Memory B cell (primary cell): ENCODE results near the gene MAP3K4.

Source experiments
- ATAC-seq: fragments of 150-1000 bp; cut with Tn5 transposase; 2 replicates; pipeline ENCODE4 v1.10.0; 2021; ENCODE audit warnings: low read depth, mild to moderate bottlenecking, moderate library complexity
- DNase-seq, 2 donors: peaks; one replicate each; pipeline ENCODE4 v3.0.0; 2022; ENCODE audit warnings: low spot score in 2 of 2
- H3K27ac Mint-ChIP-seq: one replicate; pipeline ENCODE4 v1.8.0; 2022; ENCODE audit warnings: mild to moderate bottlenecking, moderate library complexity, mixed read lengths
- H3K27me3 Mint-ChIP-seq: one replicate; pipeline ENCODE4 v1.8.0; 2022; ENCODE audit warnings: mixed read lengths
- H3K36me3 Mint-ChIP-seq: one replicate; pipeline ENCODE4 v1.8.0; 2022; ENCODE audit warnings: mild to moderate bottlenecking, mixed read lengths
- H3K4me1 Mint-ChIP-seq: one replicate; pipeline ENCODE4 v1.8.0; 2022; ENCODE audit warnings: mixed read lengths
- H3K4me3 Mint-ChIP-seq: one replicate; pipeline ENCODE4 v1.8.0; 2022; ENCODE audit warnings: mild to moderate bottlenecking, moderate library complexity, mixed read lengths
- H3K9me3 Mint-ChIP-seq: one replicate; pipeline ENCODE4 v1.8.0; 2022; ENCODE audit warnings: mixed read lengths

Gene MAP3K4

GRCh38 chr6:161053103-161053502 is 61.5 kb downstream of the MAP3K4 start:
- H3K4me3 Mint-ChIP-seq, result no peak overlapping the region
- ATAC-seq (no peak), DNase-seq (no peak)
- H3K27me3 Mint-ChIP-seq, result no peaks in the 10 kb centered on the region
- H3K27ac Mint-ChIP-seq, result no peak overlapping the region
- peaks cover 29% of the 10 kb centered on the region for H3K36me3 Mint-ChIP-seq
- H3K9me3 Mint-ChIP-seq, result no peaks in the 10 kb centered on the region
- H3K4me1 Mint-ChIP-seq, result peaks cover 27% of the 10 kb centered on the region

GRCh38 chr6:161054876-161055275 is 63.3 kb downstream of the MAP3K4 start:
- peaks cover 23% of the 10 kb centered on the region for H3K36me3 Mint-ChIP-seq
- no peaks in the 10 kb centered on the region for H3K9me3 Mint-ChIP-seq
- DNase-seq (no peak), ATAC-seq (no peak)
- H3K27ac Mint-ChIP-seq, result no peak overlapping the region
- H3K4me3 Mint-ChIP-seq, result no peak overlapping the region
- peaks cover 24% of the 10 kb centered on the region for H3K4me1 Mint-ChIP-seq
- no peaks in the 10 kb centered on the region for H3K27me3 Mint-ChIP-seq

GRCh38 chr6:161056451-161056850 is 64.9 kb downstream of the MAP3K4 start:
- Mint-ChIP-seq H3K27ac (no peak overlapping the region), H3K36me3 (peaks cover 17% of the 10 kb centered on the region), H3K27me3 (no peaks in the 10 kb centered on the region), H3K4me1 (peaks cover 18% of the 10 kb centered on the region), H3K4me3 (no peak overlapping the region), H3K9me3 (peaks cover under 1% of the 10 kb centered on the region)
- ATAC-seq (no peak), DNase-seq (no peak)

- Mint-ChIP-seq H3K9me3 (peaks cover 2% of the 10 kb centered on the region), H3K4me3 (no peak overlapping the region), H3K4me1 (peaks cover 16% of the 10 kb centered on the region), H3K27ac (peak overlapping the region; percentile 75), H3K27me3 (no peaks in the 10 kb centered on the region), H3K36me3 (peaks cover 19% of the 10 kb centered on the region)
- no peak for ATAC-seq
- DNase-seq, result no peak
These were observed 65.8 kb downstream of the MAP3K4 start for GRCh38 chr6:161057103-161058091.

GRCh38 chr6:161058741-161059140 is 67.2 kb downstream of the MAP3K4 start:
- peaks cover 19% of the 10 kb centered on the region for H3K36me3 Mint-ChIP-seq
- H3K4me3 Mint-ChIP-seq, result no peak overlapping the region
- peaks cover 16% of the 10 kb centered on the region for H3K4me1 Mint-ChIP-seq
- H3K27ac Mint-ChIP-seq, result no peak overlapping the region
- H3K9me3 Mint-ChIP-seq, result peaks cover 2% of the 10 kb centered on the region
- ATAC-seq, result no peak
- no peaks in the 10 kb centered on the region for H3K27me3 Mint-ChIP-seq
- no peak for DNase-seq

- Mint-ChIP-seq H3K27me3 (no peaks in the 10 kb centered on the region), H3K4me1 (peaks cover 10% of the 10 kb centered on the region), H3K36me3 (peaks cover 17% of the 10 kb centered on the region), H3K9me3 (peaks cover 2% of the 10 kb centered on the region), H3K27ac (no peak overlapping the region), H3K4me3 (no peak overlapping the region)
- DNase-seq (no peak), ATAC-seq (no peak)
These were observed 70.0 kb downstream of the MAP3K4 start for GRCh38 chr6:161061576-161061975.

GRCh38 chr6:161064915-161065314 is 73.3 kb downstream of the MAP3K4 start:
- H3K36me3 Mint-ChIP-seq, result peaks cover 12% of the 10 kb centered on the region
- no peak overlapping the region for H3K4me3 Mint-ChIP-seq
- H3K27ac Mint-ChIP-seq, result peak overlapping the region; percentile 2
- H3K9me3 Mint-ChIP-seq, result peaks cover 2% of the 10 kb centered on the region
- ATAC-seq (no peak), DNase-seq (no peak)
- H3K27me3 Mint-ChIP-seq, result no peaks in the 10 kb centered on the region
- peaks cover 4% of the 10 kb centered on the region for H3K4me1 Mint-ChIP-seq

- ATAC-seq, result no peak
- Mint-ChIP-seq H3K27ac (no peak overlapping the region), H3K36me3 (peaks cover 17% of the 10 kb centered on the region), H3K4me1 (peaks cover 4% of the 10 kb centered on the region), H3K4me3 (no peak overlapping the region), H3K9me3 (peaks cover 1% of the 10 kb centered on the region), H3K27me3 (no peaks in the 10 kb centered on the region)
- DNase-seq, result no peak
These were observed 74.9 kb downstream of the MAP3K4 start for GRCh38 chr6:161066511-161066910.

- no peak for ATAC-seq
- no peaks in the 10 kb centered on the region for H3K27me3 Mint-ChIP-seq
- H3K4me3 Mint-ChIP-seq, result no peak overlapping the region
- H3K9me3 Mint-ChIP-seq, result no peaks in the 10 kb centered on the region
- peaks cover 15% of the 10 kb centered on the region for H3K36me3 Mint-ChIP-seq
- peaks cover 4% of the 10 kb centered on the region for H3K4me1 Mint-ChIP-seq
- no peak overlapping the region for H3K27ac Mint-ChIP-seq
- no peak for DNase-seq
These were observed 76.2 kb downstream of the MAP3K4 start for GRCh38 chr6:161067749-161068148.

GRCh38 chr6:161068321-161068741 is 76.8 kb downstream of the MAP3K4 start:
- no peak overlapping the region for H3K27ac Mint-ChIP-seq
- peaks cover 18% of the 10 kb centered on the region for H3K36me3 Mint-ChIP-seq
- H3K4me3 Mint-ChIP-seq, result no peak overlapping the region
- H3K27me3 Mint-ChIP-seq, result no peaks in the 10 kb centered on the region
- peaks cover 4% of the 10 kb centered on the region for H3K4me1 Mint-ChIP-seq
- DNase-seq (no peak), ATAC-seq (no peak)
- H3K9me3 Mint-ChIP-seq, result no peaks in the 10 kb centered on the region

- Mint-ChIP-seq H3K27ac (no peak overlapping the region), H3K4me3 (no peak overlapping the region)
These were observed 82.4 kb downstream of the MAP3K4 start for GRCh38 chr6:161073930-161074329.

GRCh38 chr6:161074496-161075121 is 83.0 kb downstream of the MAP3K4 start:
- DNase-seq (no peak), ATAC-seq (no peak)
- Mint-ChIP-seq H3K4me1 (no peaks in the 10 kb centered on the region), H3K27me3 (no peaks in the 10 kb centered on the region), H3K27ac (no peak overlapping the region), H3K9me3 (no peaks in the 10 kb centered on the region), H3K36me3 (peaks cover 18% of the 10 kb centered on the region), H3K4me3 (no peak overlapping the region)

More at GRCh38 chr6:161073930-161074329, 82.4 kb downstream of the MAP3K4 start:
- Mint-ChIP-seq H3K27me3 (no peaks in the 10 kb centered on the region), H3K36me3 (peaks cover 15% of the 10 kb centered on the region), H3K4me1 (no peaks in the 10 kb centered on the region), H3K9me3 (no peaks in the 10 kb centered on the region)
- DNase-seq (no peak), ATAC-seq (no peak)

- DNase-seq, result no peak
- no peak for ATAC-seq
- Mint-ChIP-seq H3K27me3 (no peaks in the 10 kb centered on the region), H3K4me1 (no peaks in the 10 kb centered on the region), H3K4me3 (no peak overlapping the region), H3K27ac (no peak overlapping the region), H3K36me3 (peaks cover 17% of the 10 kb centered on the region), H3K9me3 (no peaks in the 10 kb centered on the region)
These were observed 84.7 kb downstream of the MAP3K4 start for GRCh38 chr6:161076181-161076677.

GRCh38 chr6:161079566-161080262 is 88.1 kb downstream of the MAP3K4 start:
- H3K27ac Mint-ChIP-seq, result no peak overlapping the region

More at GRCh38 chr6:161079566-161080262, 88.1 kb downstream of the MAP3K4 start:
- no peak overlapping the region for H3K4me3 Mint-ChIP-seq
- no peak for DNase-seq
- ATAC-seq, result no peak
- H3K36me3 Mint-ChIP-seq, result peaks cover 9% of the 10 kb centered on the region
- no peaks in the 10 kb centered on the region for H3K9me3 Mint-ChIP-seq
- H3K27me3 Mint-ChIP-seq, result no peaks in the 10 kb centered on the region
- no peaks in the 10 kb centered on the region for H3K4me1 Mint-ChIP-seq
